GM18951 (cell line): Measurements from ENCODE around the gene GPR55.

Experiments used
- POLR2A ChIP-seq: IDR thresholded peaks from 4 replicates; pipeline ENCODE4 v1.6.1; 2011; ENCODE audit warnings: mild to moderate bottlenecking; ENCODE audit not compliant: insufficient read length, insufficient read depth; ENCODE audit errors: extremely low read depth
- in situ Hi-C: fragments of 300-500 bp; cut with MboI; formaldehyde crosslinking; loops from one replicate; pipeline ENCODE4 v1.12.0; 2022; ENCODE audit warnings: low sequenced_read_pairs, mixed read lengths, inconsistent platforms; ENCODE audit not compliant: unreplicated experiment

Gene GPR55

DNA sequence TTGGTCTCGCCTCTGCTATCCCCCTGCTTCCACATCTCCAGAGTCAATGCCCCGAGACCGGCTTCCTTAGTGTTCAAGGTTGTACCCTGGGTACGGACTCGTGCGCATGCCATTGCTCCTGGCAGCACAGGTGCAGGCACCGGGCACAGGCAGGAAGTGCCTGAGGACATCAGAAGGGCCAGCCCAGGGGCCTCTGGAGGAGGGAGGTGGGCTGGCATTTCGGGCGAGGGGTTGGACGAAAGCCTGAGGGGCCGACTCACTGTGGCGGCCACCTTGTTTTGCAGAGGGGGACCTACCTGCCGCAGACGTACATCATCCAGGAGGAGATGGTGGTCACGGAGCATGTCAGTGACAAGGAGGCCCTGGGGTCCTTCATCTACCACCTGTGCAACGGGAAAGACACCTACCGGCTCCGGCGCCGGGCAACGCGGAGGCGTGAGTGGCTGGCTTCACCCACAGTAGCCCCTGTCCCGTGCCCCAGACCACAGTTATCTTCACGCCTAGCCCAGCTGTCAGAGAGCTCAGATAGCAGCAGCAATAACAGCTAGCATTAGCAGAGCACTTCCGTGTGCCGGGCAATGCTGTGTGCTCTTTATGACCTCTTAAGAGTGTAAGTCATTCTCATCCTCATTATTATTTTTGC is 47.8 kb downstream of the GPR55 start:
- TF ChIP-seq POLR2A: no peak
- in situ Hi-C loops: no loop called here

DNA sequence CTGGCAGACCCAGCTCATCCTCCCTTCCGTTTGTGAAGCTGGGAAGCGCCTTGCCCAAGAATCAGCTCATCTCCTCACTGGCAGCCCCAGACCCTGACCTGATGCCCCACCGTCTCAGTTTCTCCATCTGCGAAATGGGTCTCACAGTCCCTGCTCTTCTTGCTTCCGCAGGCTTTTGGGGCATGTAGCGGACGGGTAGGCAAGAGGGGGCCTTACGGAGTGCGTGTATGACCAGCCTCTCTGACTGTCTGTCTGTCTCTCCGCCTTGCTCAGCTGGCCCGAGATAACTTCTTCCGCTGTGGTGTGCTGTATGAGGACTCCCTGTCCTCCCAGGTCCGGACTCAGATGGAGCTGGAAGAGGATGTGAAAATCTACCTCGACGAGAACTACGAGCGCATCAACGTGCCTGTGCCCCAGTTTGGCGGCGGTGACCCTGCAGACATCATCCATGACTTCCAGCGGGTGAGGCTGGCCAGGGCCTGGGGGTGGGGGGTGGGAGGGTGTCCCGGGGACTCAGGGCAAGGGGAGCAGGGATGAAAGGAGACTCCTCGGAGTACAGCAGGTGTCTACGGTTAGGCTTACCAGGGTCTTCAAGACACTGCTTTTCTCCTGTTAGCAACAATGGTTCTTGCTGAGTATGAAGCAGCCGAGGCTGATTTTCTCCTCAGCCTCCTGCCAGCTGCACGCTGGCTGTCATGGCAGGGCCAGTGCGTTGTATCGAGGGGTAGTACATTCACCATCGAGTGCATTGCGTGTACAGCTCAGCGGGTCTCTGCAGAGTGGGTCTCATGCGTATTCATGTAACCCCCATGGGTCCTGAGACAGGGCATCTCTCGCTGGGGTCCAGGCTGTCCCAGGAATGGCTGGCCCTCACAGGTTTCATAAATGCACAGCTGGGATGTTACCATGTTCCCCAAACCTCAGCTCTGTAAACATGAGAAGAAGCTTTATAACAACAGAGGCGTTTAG is 49.4 kb downstream of the GPR55 start:
- in situ Hi-C loops: no loop called here
- TF ChIP-seq POLR2A: no peak

DNA sequence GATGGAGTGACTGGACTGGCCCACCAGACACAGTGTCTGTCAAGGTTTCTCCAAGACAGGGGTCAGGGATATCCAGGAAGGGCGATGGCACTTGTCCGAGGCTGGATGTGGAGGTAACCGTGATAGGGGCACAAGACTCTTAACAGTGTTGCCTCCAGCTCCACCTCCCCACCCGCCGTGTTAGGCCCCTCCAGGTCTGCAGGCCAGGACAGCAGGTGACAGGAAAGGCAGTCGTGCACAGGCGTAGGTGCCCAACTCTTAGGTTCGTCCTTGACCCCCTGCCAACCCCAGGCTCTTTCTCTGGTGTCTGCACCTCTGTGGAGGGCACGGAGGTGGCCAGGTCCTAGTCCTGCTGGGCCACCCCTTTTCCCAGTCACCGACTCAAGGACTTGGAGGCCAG is 50.2 kb downstream of the GPR55 start:
- TF ChIP-seq POLR2A: no peak
- in situ Hi-C loops: no loop called here

DNA sequence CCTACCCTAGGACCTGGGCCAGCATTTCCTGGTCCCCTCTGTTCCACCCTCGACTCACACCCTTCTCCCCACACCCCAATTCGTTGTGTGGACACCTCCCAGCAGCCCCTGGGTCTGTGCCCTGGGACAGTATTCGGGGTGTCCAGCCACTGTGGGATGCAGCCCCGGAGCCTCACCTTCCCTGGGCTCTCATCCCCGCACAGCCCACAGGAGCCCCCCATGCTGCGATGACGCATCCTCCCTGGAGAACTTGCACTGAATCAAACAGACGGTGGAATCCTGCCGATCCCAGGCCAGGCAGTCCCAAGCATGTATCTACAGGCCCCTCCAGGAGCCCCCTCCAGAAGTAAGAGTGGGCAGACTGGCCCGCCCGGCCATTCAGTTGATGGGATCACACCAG is 50.6 kb downstream of the GPR55 start:
- in situ Hi-C loops: no loop called here

DNA sequence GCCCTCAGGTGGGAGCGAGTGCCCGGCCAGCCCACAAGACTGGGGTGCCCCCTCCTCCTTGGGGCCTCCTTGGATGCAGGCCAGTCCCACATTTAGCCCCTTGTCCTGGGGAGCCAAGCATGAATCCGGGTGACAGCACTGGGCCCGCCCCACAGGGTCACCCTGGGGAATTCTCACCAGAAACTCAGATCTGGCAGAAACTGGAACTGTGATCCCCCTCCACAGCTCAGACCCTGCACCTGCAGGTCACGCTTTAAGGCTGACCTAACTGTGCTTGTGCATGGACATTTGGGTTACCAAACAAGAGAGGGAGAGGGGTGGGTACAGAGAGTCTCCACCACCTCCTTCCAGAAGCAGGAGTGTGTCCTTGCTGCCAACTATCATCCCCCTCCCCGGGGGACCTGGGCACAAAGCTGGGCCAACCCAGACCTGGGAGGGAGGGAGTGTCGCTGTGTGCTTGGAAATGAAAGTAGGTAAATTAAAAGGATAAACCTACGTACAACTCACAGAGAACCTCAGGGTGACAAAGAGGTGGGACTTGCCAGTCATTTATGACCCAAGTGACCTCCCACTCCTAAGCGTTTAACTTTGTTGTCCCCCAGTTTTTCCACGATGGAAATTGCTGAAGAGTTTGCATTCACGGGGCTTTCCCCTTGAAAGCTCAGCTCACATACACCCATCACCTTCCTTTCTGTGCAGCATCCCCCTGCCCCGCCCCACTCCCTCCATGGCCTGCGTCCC is 51.2 kb downstream of the GPR55 start:
- in situ Hi-C loops: no loop called here
- TF ChIP-seq POLR2A: peak; percentile 27

More for the DNA sequence above, 50.6 kb downstream of the GPR55 start:
- TF ChIP-seq POLR2A: no peak

DNA sequence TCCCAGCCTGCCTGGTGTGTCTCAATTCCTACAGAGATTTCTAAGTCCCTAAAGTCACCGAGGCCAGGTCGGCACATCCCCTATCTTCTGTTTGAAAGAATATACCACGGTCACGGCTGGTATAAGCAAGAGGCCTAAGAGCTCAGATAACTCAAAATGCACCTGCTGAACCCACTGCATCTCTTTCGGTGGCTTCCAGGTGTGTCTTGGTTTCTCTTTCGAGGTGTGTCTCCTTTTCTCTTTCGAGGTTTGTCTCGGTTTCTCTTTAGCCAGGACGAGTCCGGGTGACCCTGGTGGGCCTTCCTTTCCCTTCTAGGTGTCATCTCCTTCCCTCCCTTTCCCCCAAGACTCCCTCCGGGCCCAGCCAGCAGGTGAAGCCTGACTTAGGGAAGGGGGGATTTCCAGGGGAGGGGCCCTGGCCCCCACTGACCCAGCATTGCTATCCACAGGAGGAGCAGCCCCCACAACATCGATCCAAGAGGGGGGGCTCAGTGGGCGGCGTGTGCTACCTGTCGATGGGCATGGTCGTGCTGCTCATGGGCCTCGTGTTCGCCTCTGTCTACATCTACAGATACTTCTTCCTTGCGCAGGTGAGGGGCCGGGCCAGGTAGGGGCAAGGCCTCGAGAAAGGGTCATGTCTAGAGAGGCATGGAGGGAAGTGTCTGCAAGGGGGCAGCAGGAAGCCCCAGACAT is 51.9 kb downstream of the GPR55 start:
- no peak for TF ChIP-seq POLR2A
- in situ Hi-C loops: no loop called here

DNA sequence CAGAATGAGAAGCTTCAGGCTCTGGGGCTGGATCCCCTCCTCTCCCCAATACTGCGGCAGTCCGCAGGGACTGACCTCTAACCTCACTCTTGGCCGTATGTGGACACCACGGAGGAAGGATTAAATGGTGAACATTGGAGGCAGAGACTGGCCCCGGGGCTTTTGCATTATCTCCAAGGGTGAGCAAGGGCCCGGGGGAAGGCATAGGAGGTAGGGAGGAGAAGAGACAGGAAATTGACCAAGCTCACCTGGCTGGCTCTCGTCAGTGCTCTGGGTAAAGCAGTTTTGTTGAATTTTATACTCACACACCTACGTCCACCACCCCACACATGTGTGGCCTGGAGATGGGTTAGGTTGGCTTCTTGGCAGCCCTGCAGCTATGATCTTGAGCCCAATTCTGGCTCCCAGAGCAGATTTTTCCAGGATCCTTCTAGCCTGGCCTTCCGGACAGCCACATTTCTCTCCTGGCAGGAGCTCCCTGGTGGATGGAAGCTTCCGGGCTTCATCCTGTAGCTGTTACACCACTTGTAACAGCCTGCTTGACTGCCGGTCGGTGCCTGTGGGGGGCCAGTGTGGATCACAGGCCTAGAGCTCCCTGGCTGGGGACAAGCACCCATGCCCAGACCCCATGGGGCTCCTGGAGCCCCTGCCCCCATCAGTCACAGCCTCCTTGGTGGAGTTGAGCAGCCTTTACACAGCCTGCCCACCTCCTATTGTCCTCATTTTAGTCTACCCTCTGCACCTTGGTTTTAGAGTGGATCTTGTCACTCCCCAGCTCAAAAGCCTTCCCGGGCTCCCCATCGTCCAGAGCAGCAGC is 52.7 kb downstream of the GPR55 start:
- in situ Hi-C loops: no loop called here
- TF ChIP-seq POLR2A: no peak

DNA sequence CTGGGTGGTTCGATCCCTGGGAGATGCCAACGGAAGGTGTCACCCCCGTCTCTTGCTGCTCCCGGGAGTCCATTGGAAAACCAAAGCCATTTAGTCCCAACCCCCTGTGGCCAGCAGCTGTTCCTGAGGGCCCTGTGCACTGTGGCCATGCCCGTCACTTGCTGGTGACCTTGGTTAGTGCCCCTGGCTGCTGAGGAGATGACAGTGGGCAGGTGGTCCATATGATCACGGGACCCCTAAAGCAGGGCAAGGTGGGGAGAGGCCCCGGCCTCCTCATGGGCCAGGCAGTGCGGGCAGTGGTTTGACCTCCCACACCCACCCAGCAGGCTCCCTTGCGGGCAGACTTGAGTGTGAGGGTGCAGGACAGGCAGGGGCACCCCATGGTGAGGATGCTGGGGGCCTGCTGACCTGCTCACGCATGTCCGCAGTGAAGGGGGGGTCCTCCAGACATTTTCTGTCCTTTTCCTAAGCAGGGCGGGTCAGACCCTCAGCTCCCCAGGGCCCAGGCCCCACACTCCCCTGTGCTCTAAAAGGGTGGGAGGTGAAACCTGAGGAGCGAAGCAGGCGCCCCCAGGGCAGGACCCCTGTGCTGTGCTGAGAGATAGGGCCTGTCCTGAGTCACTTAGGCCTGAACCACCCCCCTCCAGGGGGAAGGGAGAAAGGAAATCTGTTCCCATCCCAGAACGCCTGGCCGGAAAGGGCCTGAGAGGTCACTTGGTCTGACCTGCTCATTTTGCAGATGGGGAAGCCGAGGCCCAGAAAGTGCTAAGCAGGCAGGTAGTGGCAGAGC is 53.5 kb downstream of the GPR55 start:
- no peak for TF ChIP-seq POLR2A
- in situ Hi-C loops: no loop called here

DNA sequence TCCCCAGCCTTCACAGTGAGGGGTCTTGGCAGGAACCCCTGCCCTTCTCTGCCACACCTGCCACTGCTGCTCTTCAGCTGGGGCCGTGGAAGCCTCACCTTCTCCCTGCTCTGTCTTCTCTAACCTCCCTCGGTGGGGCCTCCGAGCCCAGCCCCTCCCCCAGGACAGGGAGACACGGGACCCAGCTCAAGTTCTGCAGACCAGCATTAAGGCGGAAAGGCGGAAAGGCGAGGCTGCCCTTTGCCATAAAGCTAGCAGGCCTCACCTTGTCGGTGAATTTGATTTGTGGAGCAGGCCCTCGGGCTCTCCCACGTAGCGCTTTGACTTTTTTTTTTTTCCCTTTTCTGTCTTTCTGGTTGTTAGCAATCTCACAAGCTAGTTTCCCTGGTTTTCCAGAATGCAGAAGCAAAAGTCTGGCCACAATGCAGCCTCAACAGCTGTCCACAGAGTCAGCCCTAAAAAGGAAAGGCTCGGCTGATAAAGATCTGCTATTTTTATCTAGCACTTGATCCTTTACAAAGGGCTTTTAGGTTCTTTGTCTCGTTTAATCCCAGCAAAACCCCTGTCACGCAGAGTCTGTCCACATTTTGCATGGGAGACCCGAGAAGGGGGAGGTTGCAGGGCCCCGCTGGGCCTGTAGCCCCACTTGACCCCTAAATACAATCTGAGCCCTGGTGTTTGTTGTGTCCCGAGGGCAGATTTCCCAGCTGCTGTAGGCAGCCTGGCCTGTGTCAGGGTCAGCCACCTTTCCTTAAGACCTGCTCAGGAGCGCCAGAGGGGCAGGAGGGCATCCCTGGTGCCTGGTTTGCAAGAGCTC is 54.3 kb downstream of the GPR55 start:
- in situ Hi-C loops: no loop called here
- no peak for TF ChIP-seq POLR2A

DNA sequence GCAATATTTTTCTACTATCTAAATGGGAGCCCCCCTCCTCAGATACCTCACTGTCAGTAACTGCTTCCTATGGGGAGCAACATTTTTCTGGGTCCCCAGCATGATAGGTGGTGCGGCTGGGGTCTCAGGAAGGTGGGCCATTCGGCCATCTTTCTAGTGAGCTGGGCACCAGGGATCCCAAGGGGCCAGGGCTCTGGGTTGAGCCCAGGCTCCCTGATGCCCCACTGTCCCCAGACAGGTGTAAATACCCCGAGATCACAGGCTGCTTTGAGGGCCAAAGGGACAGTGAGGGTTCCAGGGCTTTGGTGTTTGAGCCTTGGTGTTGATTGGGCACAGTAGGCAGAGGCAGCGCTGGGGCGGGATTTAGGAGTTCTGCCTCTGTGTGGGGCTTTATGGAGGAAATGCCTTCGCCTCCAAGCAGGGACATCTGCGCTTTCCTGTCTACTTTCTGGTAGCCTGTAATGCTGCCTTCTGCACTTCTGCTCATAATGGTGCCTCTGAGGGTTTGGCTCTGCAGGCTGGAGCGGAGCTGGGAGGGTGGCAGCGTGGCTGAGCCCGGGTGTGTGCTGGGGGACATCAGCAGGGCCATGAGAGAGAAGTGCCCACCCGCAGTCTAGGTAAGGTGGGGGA is 55.0 kb downstream of the GPR55 start:
- in situ Hi-C loops: no loop called here
- no peak for TF ChIP-seq POLR2A
